ENCODE results near the gene APIP.

- TF ChIP-seq CTCF (IDR thresholded peaks at IDR 0.05) (no peak), EP300 (IDR thresholded peaks at IDR 0.05) (no peak), POLR2A (IDR thresholded peaks at IDR 0.05) (no peak), POLR2AphosphoS5 (IDR thresholded peaks at IDR 0.05) (no peak)
These were observed 56.1 kb downstream of the APIP start for GRCh38 chr11:34860034-34860433.
